Prostate gland (tissue), 2 donors: Measurements from ENCODE around the gene RNF223.

ENCODE experiments used
- CTCF ChIP-seq, 4 experiments: fragments of 200-600 bp in 2 of 4; fragments of 450-650 bp in 2 of 4; sonication (generic) in 2 of 4; IDR thresholded peaks; 1 replicate in 3 of 4; 2 replicates in 1 of 4; pipeline ENCODE4 v1.5.1; 2016 to 2019; ENCODE audit warnings: antibody characterized with exemption in 4 of 4, mild to moderate bottlenecking in 2 of 4, moderate library complexity in 2 of 4
- POLR2A ChIP-seq: fragments of 450-650 bp; IDR thresholded peaks from one replicate; pipeline ENCODE4 v1.6.1; 2016; ENCODE audit warnings: antibody characterized with exemption, mild to moderate bottlenecking
- POLR2AphosphoS5 ChIP-seq: sonication (generic); formaldehyde crosslinking; IDR thresholded peaks from one replicate; pipeline ENCODE4 v1.6.1; 2017; ENCODE audit warnings: antibody characterized with exemption

- TF ChIP-seq POLR2A (no peak), CTCF (IDR thresholded peaks at IDR 0.05) (no peak), POLR2AphosphoS5 (no peak)
Measured at GRCh38 chr1:1050577-1051052, 23.5 kb downstream of the RNF223 start.
